ENCODE results near the gene HSPG2.

- TF ChIP-seq CTCF (IDR thresholded peaks at IDR 0.05) (no peak), POLR2A (IDR thresholded peaks at IDR 0.05) (no peak)
These were observed 109.0 kb downstream of the HSPG2 start for GRCh38 chr1:21828075-21828474.
